Left colon (tissue), 2 donors: Measurements from ENCODE around the gene BCCIP. TPM values are rescaled to one million over a fixed set of nuclear protein-coding genes. Genes with fewer than 3 reads are reported as not detected.

Source experiments
- ATAC-seq: fragments of 200-7000 bp; cut with Tn5 transposase; one replicate; pipeline ENCODE4 v1.9.1; 2020; ENCODE audit warnings: mild to moderate bottlenecking, moderate library complexity
- DNase-seq, 2 donors: peaks; one replicate each; pipeline ENCODE4 v3.0.0-alpha.2; 2020
- intact Hi-C, 2 donors: fragments of 100-400 bp; cut with DNase I in 1 of 2; cut with micrococcal nuclease in 1 of 2; formaldehyde crosslinking; loops; one replicate each; pipeline versions ENCODE4 v1.11.2 to v1.14.0; 2022; cut with DNase I, micrococcal nuclease
- total RNA-seq, 2 donors: library from RNA; stranded (reverse); fragmentation: NEBNext Ultra II Directional; extraction: Animal tissue kit (Norgen Biotek cat#: 25700); gene quantifications; one replicate each; pipeline ENCODE4 v1.2.1, GENCODE V29; 2021
- donor health status: DM: no; HTN: no; CAD: no.
- donor health status: DM: yes; HTN: yes; CAD: no.

Gene BCCIP
- total RNA-seq, 2 donors from 2014 or later = 31.4 to 34.4 TPM

DNA sequence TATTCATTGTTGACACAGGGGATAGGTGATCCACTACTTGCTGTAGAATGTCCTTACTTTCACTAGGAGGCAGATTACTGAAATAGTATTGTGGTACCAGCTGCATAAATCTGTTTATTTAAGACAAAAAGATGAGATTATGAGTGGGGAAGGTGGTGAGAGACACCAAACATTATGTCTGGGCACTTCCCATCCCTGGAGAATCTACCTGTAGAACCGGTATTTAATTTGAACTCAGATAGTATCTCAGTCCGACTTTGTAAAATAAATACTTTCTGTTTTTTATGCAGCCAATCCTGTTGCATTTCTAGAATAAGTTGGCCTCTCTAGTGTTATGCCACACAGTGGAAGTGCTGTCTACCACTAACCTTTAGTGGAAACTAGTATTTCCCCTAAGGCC, 13.4 kb downstream of the BCCIP start:
- DNase-seq (no peak), ATAC-seq (no peak)
- intact Hi-C loops = no loop called here

GRCh38 chr10:125838802-125839575, 15.6 kb downstream of the BCCIP start:
- intact Hi-C loops = no loop called here
- ATAC-seq = no peak
- DNase-seq = no peak

GRCh38 chr10:125840406-125840805, 17.1 kb downstream of the BCCIP start:
- intact Hi-C loops = no loop called here
- no peak for ATAC-seq
- no peak for DNase-seq

- intact Hi-C loops = no loop called here
- ATAC-seq (no peak), DNase-seq (no peak)
Observed at GRCh38 chr10:125840955-125841354, 17.6 kb downstream of the BCCIP start.

GRCh38 chr10:125843603-125844329, 20.4 kb downstream of the BCCIP start:
- intact Hi-C loops = no loop called here
- no peak for ATAC-seq
- no peak for DNase-seq

- DNase-seq (no peak), ATAC-seq (peak; percentile 18)
- intact Hi-C loops = no loop called here
Observed at GRCh38 chr10:125844751-125845221, 21.4 kb downstream of the BCCIP start.

DNA sequence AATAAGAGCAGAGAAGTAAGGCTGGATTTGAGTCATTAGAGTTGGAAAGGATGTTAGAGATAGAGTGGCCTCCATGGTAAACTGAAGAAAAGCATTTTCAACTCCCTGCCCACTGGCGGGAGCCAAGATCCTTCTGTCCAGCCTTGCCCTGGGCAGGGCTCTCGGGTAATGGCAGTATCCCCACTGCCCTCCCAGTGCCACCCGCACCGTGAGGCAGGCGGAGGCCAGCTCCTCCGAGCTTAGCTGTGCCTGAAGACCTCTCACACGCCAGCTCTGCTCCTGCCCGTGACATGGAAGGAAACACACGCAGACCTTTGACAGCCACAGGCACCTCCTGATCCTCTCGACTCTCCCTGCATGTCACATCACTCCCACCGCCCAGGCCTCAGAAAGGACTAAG, 22.3 kb downstream of the BCCIP start:
- ATAC-seq = no peak
- no peak for DNase-seq
- intact Hi-C loops = no loop called here

DNA sequence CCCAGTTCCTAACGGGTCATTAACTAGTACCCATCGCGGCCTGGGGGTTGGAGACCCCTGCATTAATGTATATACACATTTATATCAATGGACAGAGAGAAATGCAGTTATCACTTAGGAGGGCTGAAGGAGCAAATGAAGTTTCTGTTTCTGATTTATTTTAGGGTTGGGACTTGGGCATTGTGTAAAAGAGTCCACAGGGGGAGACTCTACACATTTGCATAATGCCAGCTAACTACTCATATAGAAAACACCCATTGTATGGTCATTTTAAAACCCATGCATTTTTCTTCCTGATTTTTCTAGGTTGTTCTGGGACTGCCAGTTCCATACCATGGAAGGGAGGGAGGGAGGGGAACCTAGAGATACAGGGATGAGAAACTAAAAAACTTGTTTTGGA, 23.5 kb downstream of the BCCIP start:
- ATAC-seq (no peak), DNase-seq (no peak)
- intact Hi-C loops = no loop called here

- ATAC-seq (no peak), DNase-seq (no peak)
- intact Hi-C loops = no loop called here
Observed at GRCh38 chr10:125848371-125848770, 25.0 kb downstream of the BCCIP start.

GRCh38 chr10:125848857-125849256, 25.5 kb downstream of the BCCIP start:
- no peak for ATAC-seq
- intact Hi-C loops = no loop called here
- DNase-seq = no peak

- DNase-seq = no peak
- intact Hi-C loops = no loop called here
- ATAC-seq = no peak
Observed at GRCh38 chr10:125849448-125849847, 26.1 kb downstream of the BCCIP start.

GRCh38 chr10:125850766-125851731, 27.7 kb downstream of the BCCIP start:
- intact Hi-C loops = no loop called here
- ATAC-seq (no peak), DNase-seq (no peak)

GRCh38 chr10:125852487-125852886, 29.1 kb downstream of the BCCIP start:
- intact Hi-C loops = no loop called here
- DNase-seq (no peak), ATAC-seq (no peak)

- ATAC-seq (no peak), DNase-seq (no peak)
- intact Hi-C loops = no loop called here
Observed at GRCh38 chr10:125857185-125857760, 33.9 kb downstream of the BCCIP start.

GRCh38 chr10:125859128-125859817, 35.9 kb downstream of the BCCIP start:
- intact Hi-C loops = no loop called here
- no peak for DNase-seq
- peak; percentile 26 for ATAC-seq

- DNase-seq (no peak), ATAC-seq (no peak)
- intact Hi-C loops = no loop called here
Observed at GRCh38 chr10:125865120-125865519, 41.8 kb downstream of the BCCIP start.

DNA sequence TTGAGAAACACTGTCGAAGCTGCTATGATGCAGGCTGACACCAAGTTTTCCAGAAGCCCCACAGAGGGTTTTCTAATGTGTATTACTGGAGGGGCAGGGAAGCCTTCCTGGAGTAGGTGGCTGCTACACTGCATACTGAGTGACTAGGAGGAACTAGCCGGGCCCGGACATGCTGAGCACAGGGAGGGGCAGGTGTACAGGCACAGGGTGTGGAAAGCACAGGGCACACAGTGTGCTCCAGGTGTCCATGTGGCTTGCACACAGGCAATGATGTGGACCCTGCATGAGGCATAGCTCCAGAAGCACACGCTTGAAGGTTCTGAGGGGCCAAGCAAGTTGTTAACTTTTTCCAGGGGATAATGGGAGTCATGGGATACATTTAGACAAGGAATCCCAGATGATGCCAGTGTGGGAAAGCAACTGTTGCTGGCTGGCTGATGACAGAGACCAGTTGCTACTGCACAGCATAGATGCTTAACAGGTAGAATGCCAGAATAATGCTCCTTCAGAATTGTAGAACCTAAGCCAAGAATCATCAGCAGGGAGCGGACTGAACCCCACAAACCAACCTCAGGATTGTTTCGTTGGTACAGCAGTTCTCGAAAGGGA, 43.2 kb downstream of the BCCIP start:
- intact Hi-C loops = no loop called here
- ATAC-seq (peak; percentile 84), DNase-seq (peak; percentile 16 to 52)

GRCh38 chr10:125868372-125868975, 45.1 kb downstream of the BCCIP start:
- intact Hi-C loops = no loop called here
- DNase-seq (no peak), ATAC-seq (peak; percentile 73)
